GM18907 (cell line): ENCODE measurements around the gene KCTD2.

Source experiments
- ATAC-seq: cut with Tn5 transposase; IDR thresholded peaks from one replicate; pipeline ENCODE4 v1.9.1; 2021; ENCODE audit warnings: mild to moderate bottlenecking, moderate library complexity; ENCODE audit not compliant: unreplicated experiment

Gene KCTD2

DNA sequence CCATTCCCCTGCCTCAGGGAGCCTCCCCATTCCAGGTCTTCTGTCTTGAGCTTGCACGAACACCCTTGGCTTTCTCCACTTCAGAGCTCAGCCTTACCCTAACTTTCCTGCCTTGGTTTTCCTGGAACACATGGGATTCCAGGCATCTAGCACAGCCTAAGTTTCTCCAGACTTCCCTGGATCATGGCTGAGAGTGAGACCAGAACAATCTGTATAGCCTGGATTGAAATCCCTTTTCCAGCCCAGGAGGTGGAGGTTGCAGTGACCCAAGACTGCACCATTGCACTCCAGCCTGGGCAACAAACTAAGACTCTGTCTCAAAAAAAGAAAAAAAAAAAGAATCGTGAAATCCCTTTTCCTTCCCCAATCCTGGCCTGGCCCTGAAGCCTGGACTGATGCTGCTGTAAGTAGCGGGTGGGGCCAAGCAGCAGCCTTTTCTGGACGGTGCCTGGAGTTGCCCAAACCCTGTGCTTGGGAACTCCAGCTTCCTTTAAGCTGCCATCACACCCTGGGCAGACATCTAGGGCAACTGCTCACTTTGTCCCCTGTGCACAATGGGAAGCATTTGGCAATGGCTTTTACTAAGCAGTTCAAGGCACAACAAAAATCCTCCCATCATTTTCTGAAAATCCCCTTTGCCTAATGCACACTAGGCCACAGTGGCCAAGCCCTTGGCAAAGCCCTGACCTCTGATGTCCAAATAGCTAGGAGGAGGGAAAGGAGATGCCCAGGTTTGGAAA lies 28.7 kb downstream of the KCTD2 start:
- ATAC-seq = no peak

DNA sequence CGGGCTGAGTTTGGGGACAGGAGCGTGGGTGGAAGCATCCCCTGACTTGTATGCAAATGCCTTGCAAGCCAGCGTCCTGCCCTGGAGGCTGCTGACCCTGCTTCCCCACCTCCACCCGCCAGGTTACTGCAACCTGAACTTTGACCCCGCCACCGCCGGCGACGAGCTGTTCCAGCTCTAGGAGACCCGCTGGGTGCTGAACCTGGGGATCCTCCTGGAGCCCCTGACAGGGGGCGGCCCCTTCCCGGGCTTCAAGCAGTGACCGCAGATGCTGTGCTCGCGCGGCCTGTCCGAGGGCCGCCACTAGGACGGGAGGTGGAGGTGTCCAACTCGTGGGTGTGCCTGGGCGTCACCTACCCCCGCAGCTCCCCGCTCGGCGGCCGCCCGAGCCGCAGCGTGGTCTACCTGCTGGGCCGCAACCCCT lies 30.1 kb downstream of the KCTD2 start:
- no peak for ATAC-seq

GRCh38 chr17:75077496-75078283 lies 30.7 kb downstream of the KCTD2 start:
- ATAC-seq = peak; percentile 45

DNA sequence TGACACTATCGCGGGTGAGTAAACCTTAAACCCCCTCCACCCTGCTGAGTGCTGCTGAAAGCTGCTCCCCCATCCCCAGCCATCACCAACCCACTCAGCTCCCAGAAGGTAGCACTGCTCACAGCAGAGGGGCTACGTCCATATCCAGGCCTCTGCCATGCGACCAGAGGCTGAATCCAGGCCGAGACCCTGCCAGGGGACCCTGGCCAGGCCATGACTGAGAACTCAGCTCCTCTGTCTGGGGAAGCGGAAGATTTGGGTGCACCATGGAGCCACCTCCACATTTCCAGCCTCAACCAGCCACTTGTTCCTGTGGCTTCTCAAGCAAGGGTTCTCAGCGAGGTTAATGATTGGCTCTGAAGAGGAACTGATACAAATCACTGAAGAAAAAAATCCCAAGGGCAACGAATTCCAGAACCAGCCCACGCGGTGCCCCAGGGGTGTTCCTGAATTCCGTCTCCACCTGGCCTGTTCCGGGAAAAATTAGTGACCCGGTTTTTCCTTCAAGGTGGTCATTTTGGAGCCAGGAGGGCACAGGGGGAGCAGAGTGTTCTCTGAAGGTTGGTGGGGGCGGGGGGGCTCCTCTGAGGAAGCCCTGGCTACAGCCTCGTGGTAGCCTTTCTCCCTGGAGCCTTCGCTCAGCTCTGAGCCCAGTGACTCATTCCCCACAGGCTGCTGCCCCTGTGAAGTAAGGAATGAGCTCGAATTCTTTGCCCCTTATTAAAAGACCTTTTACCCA lies 31.4 kb downstream of the KCTD2 start:
- ATAC-seq = peak; percentile 56

GRCh38 chr17:75079023-75079373 lies 32.0 kb downstream of the KCTD2 start:
- peak; percentile 1 for ATAC-seq

DNA sequence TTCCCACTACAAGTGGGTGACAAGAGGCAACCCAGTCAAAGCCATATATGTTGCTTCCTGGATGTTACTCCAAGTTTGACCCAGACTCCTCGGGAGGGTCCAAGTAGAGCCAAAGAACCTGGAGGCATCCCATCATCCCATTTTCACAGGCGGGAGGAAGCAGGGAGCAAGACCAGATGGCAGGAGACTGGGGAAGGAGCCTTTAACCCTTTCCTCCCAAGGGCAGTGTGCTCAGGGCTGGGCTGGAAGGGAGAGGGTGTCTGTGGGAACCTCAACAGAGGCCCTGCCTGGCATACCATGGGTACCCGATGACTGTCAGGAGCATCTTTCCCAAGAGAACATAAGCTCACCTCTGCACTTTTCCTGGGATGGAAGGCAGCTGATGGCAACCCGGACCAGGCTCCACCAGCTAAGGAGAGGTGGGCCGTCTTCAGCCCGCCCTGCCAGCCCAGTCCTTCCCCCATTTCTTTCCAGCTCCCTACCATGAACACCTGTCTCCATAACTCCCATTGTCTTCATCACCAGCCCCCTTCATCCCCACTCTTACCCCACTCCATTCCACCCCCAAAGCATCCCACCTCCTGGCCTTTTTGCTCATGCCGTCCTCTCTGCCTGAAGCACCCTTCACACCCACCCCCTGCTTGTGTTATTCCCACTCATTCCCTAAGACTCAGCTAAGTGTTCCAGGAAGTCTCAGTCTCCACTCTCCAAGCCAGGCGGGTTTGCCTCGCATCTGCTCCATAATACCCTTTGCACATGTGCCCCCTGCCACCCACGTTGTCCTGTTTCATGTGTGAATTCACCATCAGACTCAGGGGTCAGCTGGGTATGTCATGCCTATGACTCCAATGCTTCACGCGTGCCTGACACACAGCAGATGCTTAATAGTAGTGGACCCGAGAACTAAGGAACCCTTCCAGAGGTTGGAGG lies 34.9 kb downstream of the KCTD2 start:
- no peak for ATAC-seq

- ATAC-seq = no peak
These were observed 35.7 kb downstream of the KCTD2 start for GRCh38 chr17:75082683-75083082.

DNA sequence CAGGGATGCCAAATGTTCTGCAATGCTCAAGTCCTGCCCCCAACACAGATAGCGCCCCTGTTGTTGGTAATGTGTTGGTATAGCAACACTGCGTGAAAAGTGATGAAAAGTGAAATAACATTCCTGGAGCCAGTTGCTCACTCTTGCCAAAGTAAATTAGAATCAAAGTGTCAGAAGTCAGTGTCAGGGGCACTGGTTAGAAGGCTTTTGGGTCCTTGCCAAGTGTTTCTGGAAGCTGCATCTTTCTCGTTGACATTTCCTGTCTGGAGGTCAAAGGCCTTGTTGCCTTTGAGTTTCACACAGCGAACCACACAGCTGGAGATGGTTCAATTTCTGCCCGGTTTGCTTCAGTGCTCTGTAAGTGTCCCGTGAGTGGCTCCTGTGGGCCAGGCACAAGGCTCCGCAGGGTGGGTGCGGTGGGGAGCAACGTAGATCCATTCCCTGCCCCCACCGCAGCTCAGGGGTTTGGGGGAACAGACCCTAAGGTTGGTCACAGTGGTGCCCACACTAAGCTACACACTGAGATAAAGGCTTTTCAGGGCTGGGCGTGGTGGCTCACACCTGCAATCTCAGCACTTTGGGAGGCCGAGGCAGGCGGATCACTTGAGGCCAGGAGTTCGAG lies 37.1 kb downstream of the KCTD2 start:
- no peak for ATAC-seq

DNA sequence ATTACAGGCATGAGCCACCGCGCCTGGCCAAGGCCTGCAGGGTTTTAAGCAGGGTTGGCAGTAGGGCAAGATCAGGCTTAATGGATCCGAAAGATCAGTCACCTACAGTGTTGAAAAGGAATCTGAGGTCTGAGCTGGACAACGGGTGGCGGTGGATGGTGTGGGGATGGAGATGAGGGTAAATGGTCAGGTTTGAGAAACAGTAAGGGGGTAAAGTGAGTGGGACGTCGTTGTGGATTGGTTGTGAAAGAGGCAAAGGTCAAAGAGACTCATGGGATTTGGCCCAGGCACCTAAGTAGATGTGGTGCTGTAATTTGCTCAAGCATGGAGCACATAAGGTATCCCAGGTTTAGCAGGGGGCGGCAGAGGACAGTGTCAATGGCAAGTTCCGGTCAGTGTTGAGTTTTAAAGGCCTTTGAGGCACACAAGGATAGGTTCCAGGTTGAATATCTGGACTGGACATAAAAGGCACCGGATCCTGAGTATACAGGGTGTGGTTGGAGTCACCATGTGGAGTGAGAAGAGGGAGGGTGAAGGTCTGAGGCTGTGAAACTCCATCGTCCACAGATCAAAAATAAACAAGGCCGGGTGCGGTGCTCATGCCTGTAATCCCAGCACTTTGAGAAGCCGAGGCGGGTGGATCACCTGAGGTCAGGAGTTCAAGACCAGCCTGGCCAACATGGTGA lies 39.6 kb downstream of the KCTD2 start:
- ATAC-seq = no peak

GRCh38 chr17:75087182-75087557 lies 40.1 kb downstream of the KCTD2 start:
- no peak for ATAC-seq

DNA sequence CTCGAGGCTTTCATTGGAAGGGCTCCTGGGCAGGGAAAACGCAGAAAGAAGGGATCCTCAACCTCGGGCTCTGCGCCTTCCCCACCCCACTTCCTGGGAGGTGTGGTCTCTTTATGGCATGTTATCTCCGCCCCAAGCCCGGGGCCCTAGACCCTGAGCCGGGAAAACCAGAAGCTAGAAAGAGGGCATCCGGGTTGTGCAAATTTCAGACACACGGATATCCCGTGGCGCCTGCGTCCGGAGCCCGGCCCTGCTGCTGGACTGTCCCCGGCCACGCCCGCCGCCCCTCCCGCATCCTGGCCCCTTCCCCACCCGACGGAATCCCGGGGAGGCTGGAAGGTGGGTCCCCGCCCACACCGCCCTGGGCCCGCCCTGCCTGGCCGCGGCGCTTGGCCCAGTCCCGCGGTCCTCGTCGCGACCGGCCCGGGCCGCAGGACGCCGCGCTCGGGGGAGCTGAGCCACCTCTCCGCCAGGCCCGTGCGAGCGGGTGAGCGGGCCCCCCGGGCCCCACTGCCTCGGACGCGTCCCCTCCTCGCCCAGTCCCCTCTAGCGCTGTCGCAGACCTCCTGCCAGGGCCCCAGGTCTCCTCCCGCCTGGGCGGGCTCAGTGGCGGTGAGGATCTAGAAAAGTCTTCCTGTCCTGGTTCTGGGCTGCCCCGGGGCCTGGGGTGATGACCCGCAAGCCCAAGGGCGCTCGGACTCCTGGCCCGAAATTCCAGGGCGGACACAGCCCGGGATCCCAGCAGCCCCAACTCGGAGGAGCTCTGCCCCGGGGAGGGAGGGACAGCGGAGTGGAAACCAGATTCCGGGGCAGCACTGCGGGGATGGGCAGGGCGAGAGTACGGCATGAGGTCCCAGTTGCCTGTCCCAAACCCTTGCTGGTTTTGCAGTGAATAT lies 40.8 kb downstream of the KCTD2 start, which contains the start of gene SLC16A5:
Gene SLC16A5 (plus strand): TSS at position 397 of the 896 bp plus-strand sequence. CDS start 5,683 bp downstream, outside the sequence.
- peak; percentile 58 for ATAC-seq

DNA sequence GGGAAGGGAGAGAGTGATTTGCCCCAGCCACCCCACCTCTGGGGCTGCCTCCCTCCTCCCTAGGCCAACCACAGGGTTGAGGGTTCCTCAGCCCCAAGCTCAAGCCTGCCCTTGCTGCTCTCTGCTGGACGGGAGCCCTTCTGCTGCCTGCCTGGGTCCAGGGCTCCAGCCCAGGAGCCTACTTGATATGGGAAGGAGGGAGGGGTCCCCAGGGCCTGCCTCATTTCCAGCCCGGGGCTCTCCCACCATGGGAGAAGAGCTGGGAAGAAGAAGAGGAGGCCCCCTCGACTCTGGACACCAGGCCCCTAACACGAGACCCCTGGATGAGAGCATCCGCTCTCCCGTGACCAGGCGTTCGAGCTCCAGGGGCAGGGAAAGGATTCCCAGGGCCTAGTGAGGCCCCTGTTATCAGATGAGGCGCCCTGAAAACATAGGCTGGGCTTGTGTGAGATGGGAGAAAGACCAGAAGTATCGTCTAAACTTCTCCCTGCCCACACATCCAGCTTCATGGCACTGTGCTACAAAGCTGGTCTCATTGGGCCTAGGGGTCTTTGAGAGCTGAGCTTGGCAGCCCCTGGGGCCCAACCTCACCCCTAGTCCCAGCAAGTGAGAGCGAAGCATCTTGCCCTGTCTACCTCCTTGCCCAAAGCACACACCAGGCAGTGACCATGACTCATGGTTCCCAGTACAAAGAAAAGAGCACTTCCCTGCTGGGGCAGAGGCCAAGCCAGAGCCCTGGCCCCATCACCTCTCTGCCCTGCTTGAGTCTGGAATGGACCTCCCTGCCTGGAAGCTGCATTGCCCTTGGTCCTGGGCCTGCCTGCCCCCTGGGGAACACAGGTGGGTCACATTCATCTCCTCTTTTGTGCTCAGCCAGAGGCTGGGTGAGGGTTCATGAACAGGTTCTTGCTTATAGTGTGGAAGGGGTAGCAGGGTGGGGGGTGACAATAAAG lies 41.7 kb downstream of the KCTD2 start:
- ATAC-seq = no peak

DNA sequence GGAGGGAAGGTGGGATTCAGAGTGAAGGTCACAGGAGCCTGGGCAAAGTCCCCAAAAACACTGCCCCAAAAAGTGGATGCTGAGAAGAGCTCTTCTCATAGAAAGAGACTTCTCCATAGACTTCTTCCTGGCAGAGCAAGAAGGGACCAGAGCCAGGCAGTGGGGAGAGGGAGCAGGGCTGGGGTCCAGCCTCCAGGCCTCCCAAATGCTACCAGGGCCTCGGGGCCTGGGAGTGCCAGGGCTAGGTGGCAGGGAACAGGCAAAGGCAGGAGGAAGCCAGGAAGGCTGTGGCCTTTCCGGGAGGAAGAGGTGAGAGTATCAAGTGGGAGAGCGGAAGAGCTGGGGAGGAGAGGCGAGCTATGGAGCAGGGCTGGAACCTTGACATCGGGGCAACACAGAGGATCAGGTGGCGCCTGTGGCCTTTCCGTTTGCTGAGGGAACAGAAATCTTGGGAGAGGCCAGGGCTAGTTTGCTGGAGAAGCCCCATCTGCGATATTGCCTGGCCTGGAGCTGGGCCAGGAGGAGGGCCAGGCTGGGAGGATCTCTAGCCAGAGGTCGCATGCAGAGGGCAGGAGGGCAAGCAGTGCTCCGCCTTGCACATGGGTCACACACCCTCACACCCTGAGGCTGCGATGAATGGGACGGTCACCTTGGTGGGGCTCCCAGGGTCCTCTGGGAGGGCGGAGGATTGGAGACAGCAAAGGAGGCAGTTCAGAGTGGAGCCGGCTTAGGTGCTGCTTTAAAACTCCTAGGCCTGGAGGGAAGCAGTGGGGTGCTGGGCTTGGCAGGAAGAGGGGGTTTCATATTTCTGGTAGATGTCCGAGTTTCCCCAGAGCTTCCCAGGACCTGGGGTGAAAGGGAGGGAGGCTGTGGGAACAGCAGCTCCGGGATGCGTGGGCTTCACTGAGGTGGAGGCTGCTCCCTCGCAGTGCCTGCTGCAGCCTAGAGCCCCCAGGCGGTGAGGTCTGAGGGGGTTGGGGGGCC lies 44.1 kb downstream of the KCTD2 start:
- no peak for ATAC-seq

DNA sequence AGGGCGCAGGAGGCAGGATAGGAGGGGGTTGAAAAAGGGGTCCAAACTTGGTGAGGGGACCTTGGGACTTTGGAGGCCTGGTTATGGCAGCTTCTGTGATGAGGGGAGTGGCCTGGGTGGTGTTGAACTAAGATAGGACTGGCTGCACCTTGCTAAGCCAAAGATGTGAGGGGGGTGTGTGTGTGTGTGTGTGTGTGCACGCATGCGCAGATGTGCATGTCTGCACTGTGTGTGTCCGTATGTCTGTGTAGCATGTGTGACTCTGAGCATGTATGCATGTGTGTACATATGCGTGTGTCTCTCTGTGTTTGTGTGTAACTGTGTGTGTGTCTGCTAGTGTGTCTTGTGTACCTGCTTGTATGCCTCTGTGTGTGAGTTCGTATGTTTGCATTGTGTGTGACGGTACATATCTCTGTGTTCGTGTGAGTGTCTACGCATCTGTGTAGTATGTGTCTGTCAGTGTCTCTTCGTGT lies 44.9 kb downstream of the KCTD2 start:
- no peak for ATAC-seq

- no peak for ATAC-seq
These were observed 46.6 kb downstream of the KCTD2 start for GRCh38 chr17:75093548-75094158.
